ENCODE data around the gene PKNOX1.
"Not testable (repeated sequence)": the region's sequence is repeated elsewhere in the genome, so short reads cannot be mapped to it uniquely, and the experiment has no call there.

PKNOX1 gene

GRCh38 chr21:43043291-43043690 lies 68.9 kb downstream of the PKNOX1 start:
- DNase-seq (ENCODE audit: low read depth); H3K4me1 ChIP-seq (ENCODE audit: control insufficient read depth, insufficient read depth, low read length); H3K4me3 ChIP-seq (ENCODE audit: low read length); H3K9me3 ChIP-seq (ENCODE audit: control insufficient read depth, low read length); H3K27me3 ChIP-seq (replicated peaks; ENCODE audit: control insufficient read depth, insufficient read depth, low read length); H3K36me3 ChIP-seq (ENCODE audit: control insufficient read depth, insufficient read depth, low read length, severe bottlenecking); H3K9ac ChIP-seq (ENCODE audit: low read length): not testable (repeated sequence)

DNA sequence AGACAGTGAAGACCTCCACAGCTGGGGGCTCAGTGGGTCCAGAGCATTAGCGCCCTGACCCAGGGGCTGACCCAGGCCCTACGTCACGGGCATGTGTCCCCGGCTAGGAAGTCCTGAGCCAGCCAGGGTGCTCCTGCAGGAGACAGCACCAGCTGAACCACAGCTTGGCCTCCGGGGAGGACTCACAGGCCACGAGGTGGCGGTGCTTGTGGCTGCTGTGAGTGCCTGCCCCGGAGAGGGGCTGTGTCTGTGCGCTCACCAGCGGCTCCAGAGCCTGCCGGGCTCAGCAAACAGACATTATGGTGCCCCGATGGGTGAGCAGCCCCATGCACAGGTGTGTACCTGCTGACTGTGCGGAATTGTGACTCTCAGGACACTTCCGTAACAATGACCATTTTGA lies 70.2 kb downstream of the PKNOX1 start:
- not testable (repeated sequence) for H3K4me1 ChIP-seq (ENCODE audit: control insufficient read depth, insufficient read depth, low read length); H3K4me3 ChIP-seq (ENCODE audit: low read length); DNase-seq (ENCODE audit: low read depth); H3K9me3 ChIP-seq (ENCODE audit: control insufficient read depth, low read length); H3K27me3 ChIP-seq (replicated peaks; ENCODE audit: control insufficient read depth, insufficient read depth, low read length); H3K9ac ChIP-seq (ENCODE audit: low read length); H3K36me3 ChIP-seq (ENCODE audit: control insufficient read depth, insufficient read depth, low read length, severe bottlenecking)

- not testable (repeated sequence) for H3K36me3 ChIP-seq (ENCODE audit: control insufficient read depth, insufficient read depth, low read length, severe bottlenecking); H3K27me3 ChIP-seq (replicated peaks; ENCODE audit: control insufficient read depth, insufficient read depth, low read length); H3K4me1 ChIP-seq (ENCODE audit: control insufficient read depth, insufficient read depth, low read length); DNase-seq (ENCODE audit: low read depth); H3K9ac ChIP-seq (ENCODE audit: low read length); H3K4me3 ChIP-seq (ENCODE audit: low read length); H3K9me3 ChIP-seq (ENCODE audit: control insufficient read depth, low read length)
These were observed 71.0 kb downstream of the PKNOX1 start for GRCh38 chr21:43045165-43045875.

- DNase-seq (ENCODE audit: low read depth) = peak; percentile 8
- H3K27me3 ChIP-seq (replicated peaks; ENCODE audit: control insufficient read depth, insufficient read depth, low read length); H3K4me3 ChIP-seq (ENCODE audit: low read length); H3K36me3 ChIP-seq (ENCODE audit: control insufficient read depth, insufficient read depth, low read length, severe bottlenecking); H3K4me1 ChIP-seq (ENCODE audit: control insufficient read depth, insufficient read depth, low read length); H3K9ac ChIP-seq (ENCODE audit: low read length); H3K9me3 ChIP-seq (ENCODE audit: control insufficient read depth, low read length): not testable (repeated sequence)
These were observed 71.8 kb downstream of the PKNOX1 start for GRCh38 chr21:43045876-43046821.

GRCh38 chr21:43053112-43053511 lies 78.8 kb downstream of the PKNOX1 start:
- not testable (repeated sequence) for H3K9ac ChIP-seq (ENCODE audit: low read length); H3K9me3 ChIP-seq (ENCODE audit: control insufficient read depth, low read length); H3K4me3 ChIP-seq (ENCODE audit: low read length); H3K27me3 ChIP-seq (replicated peaks; ENCODE audit: control insufficient read depth, insufficient read depth, low read length); H3K4me1 ChIP-seq (ENCODE audit: control insufficient read depth, insufficient read depth, low read length); DNase-seq (ENCODE audit: low read depth); H3K36me3 ChIP-seq (ENCODE audit: control insufficient read depth, insufficient read depth, low read length, severe bottlenecking)

- DNase-seq (ENCODE audit: low read depth); H3K36me3 ChIP-seq (ENCODE audit: control insufficient read depth, insufficient read depth, low read length, severe bottlenecking); H3K9me3 ChIP-seq (ENCODE audit: control insufficient read depth, low read length): not testable (repeated sequence)
These were observed 88.7 kb downstream of the PKNOX1 start for GRCh38 chr21:43062955-43063664.

GRCh38 chr21:43064265-43064917 lies 90.0 kb downstream of the PKNOX1 start:
- not testable (repeated sequence) for H3K9ac ChIP-seq (ENCODE audit: low read length); H3K4me1 ChIP-seq (ENCODE audit: control insufficient read depth, insufficient read depth, low read length); H3K36me3 ChIP-seq (ENCODE audit: control insufficient read depth, insufficient read depth, low read length, severe bottlenecking); H3K4me3 ChIP-seq (ENCODE audit: low read length); H3K27me3 ChIP-seq (replicated peaks; ENCODE audit: control insufficient read depth, insufficient read depth, low read length); H3K9me3 ChIP-seq (ENCODE audit: control insufficient read depth, low read length); DNase-seq (ENCODE audit: low read depth)

More at GRCh38 chr21:43062955-43063664, 88.7 kb downstream of the PKNOX1 start:
- H3K9ac ChIP-seq (ENCODE audit: low read length); H3K4me1 ChIP-seq (ENCODE audit: control insufficient read depth, insufficient read depth, low read length); H3K27me3 ChIP-seq (replicated peaks; ENCODE audit: control insufficient read depth, insufficient read depth, low read length); H3K4me3 ChIP-seq (ENCODE audit: low read length): not testable (repeated sequence)

DNA sequence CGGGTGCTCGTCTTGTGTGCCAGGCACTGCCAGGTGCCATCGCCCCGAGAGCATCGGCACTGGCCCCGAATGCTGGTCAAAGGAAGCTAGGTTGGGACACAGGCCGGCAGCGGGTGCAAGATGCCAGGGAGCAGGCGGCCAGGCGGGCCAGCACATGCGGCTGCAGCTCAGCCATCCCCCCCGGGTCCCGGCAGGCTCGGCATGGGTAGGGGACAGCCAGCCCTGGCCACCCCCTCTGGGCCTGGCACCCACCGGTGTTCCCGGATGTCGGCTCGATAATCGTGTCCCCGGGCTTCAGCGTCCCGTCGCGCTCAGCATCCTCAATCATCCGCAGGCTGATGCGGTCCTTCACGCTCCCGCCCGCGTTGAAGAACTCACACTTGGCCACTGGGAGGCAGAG lies 91.6 kb downstream of the PKNOX1 start:
- H3K27me3 ChIP-seq (replicated peaks; ENCODE audit: control insufficient read depth, insufficient read depth, low read length); H3K4me1 ChIP-seq (ENCODE audit: control insufficient read depth, insufficient read depth, low read length); H3K9ac ChIP-seq (ENCODE audit: low read length); DNase-seq (ENCODE audit: low read depth); H3K36me3 ChIP-seq (ENCODE audit: control insufficient read depth, insufficient read depth, low read length, severe bottlenecking); H3K4me3 ChIP-seq (ENCODE audit: low read length); H3K9me3 ChIP-seq (ENCODE audit: control insufficient read depth, low read length): not testable (repeated sequence)

DNA sequence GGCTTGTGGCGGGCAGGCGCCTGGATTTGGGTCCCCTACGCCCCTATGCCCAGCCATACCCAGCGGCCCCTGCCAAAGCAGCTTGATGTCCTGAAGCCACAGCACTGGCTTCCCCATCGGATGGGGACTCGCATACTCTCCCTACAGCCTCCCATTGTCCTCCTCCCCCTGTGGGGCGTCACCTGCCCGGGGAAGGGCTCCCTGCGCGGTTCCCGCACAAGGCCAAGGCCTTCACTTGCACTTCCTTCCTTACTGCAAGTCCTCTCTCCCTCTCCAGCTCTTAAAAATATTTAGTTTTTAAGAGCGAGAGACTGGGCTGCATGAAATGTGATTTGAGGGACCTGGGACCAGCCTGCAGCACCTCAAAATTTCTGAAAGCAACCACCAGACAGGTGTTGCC lies 92.3 kb downstream of the PKNOX1 start:
- not testable (repeated sequence) for H3K9me3 ChIP-seq (ENCODE audit: control insufficient read depth, low read length); H3K36me3 ChIP-seq (ENCODE audit: control insufficient read depth, insufficient read depth, low read length, severe bottlenecking); H3K4me1 ChIP-seq (ENCODE audit: control insufficient read depth, insufficient read depth, low read length); H3K9ac ChIP-seq (ENCODE audit: low read length); DNase-seq (ENCODE audit: low read depth); H3K27me3 ChIP-seq (replicated peaks; ENCODE audit: control insufficient read depth, insufficient read depth, low read length); H3K4me3 ChIP-seq (ENCODE audit: low read length)

DNA sequence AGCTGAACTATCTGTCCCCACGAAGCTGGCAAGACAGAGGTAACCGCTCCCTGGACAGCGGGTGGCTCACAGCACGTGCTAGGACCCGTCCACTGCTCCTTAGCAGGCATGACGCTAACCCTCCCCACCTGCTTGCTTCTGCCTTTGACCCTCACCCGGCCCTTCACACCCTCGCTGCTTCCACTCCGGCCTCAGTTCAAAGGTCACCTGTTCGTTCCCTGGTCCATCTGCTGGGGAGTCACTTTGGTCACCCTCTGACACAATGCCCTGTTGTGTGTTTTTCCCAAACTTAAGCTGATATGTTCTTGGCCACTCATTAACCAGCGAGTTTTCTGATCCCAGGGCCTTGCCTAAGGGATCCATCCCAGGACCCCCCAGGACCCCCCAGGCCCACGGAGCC lies 93.7 kb downstream of the PKNOX1 start:
- not testable (repeated sequence) for H3K36me3 ChIP-seq (ENCODE audit: control insufficient read depth, insufficient read depth, low read length, severe bottlenecking); H3K27me3 ChIP-seq (replicated peaks; ENCODE audit: control insufficient read depth, insufficient read depth, low read length); H3K4me3 ChIP-seq (ENCODE audit: low read length); H3K4me1 ChIP-seq (ENCODE audit: control insufficient read depth, insufficient read depth, low read length); H3K9me3 ChIP-seq (ENCODE audit: control insufficient read depth, low read length); DNase-seq (ENCODE audit: low read depth); H3K9ac ChIP-seq (ENCODE audit: low read length)

DNA sequence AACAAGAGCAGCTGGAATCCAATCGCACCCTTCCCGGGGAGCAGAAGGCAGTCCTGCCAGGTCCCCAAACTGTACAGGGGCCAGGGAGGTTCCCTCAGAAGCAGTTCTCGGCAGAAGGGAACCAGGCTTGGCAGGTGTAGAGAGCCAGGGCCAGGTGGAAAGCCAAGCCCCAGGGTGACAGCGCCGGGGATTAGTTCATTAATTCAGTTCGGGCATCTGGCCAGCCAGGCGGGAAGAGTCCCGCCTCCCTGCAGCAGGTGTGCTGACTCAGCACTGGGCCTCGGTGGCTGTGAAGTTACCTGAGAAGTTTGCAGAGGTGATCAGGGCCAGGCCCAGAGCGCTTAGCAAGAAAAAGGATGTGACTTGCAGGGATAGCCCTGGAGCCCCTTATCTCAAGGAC lies 95.3 kb downstream of the PKNOX1 start:
- not testable (repeated sequence) for H3K36me3 ChIP-seq (ENCODE audit: control insufficient read depth, insufficient read depth, low read length, severe bottlenecking); H3K4me1 ChIP-seq (ENCODE audit: control insufficient read depth, insufficient read depth, low read length); H3K4me3 ChIP-seq (ENCODE audit: low read length); H3K27me3 ChIP-seq (replicated peaks; ENCODE audit: control insufficient read depth, insufficient read depth, low read length); H3K9ac ChIP-seq (ENCODE audit: low read length); H3K9me3 ChIP-seq (ENCODE audit: control insufficient read depth, low read length); DNase-seq (ENCODE audit: low read depth)

Measured in adipocyte (in vitro differentiated cells).